GM12878 (cell line): ENCODE measurements around the gene C19orf33. TPM values are rescaled to one million over a fixed set of nuclear protein-coding genes. Genes with fewer than 3 reads are reported as not detected.

ENCODE experiments used
- ATAC-seq: fragments of 200-7000 bp; cut with Tn5 transposase; 3 replicates; pipeline ENCODE4 v1.9.1; 2020; ENCODE audit warnings: mild to moderate bottlenecking, moderate library complexity
- BruUV-seq: library from RNA; stranded (reverse); fragments of 400-500 nt; replicated peaks from 2 replicates; lab custom pipeline; 2021; lab: Mats Ljungman, UMichigan
- CTCF ChIA-PET: fragments of 300-600 bp; sonication (Branson Sonifier 250); formaldehyde crosslinking; extraction: SDS; loops from one replicate; lab custom pipeline; 2021; ENCODE audit warnings: inconsistent platforms; lab: Yijun Ruan, JAX
- POLR2A ChIA-PET: fragments of 350-600 bp; formaldehyde crosslinking; extraction: SDS; loops from one replicate; lab custom pipeline; 2021; ENCODE audit warnings: inconsistent platforms; lab: Charles Lee
- RAD21 ChIA-PET: fragments of 300-600 bp; sonication (Branson Sonifier 250); formaldehyde crosslinking; loops from one replicate; lab custom pipeline; 2023; ENCODE audit warnings: antibody characterized with exemption; ENCODE audit not compliant: unreplicated experiment; lab: Charles Lee
- SMC1A ChIA-PET: fragments of 300-600 bp; sonication (Branson Sonifier 250); formaldehyde crosslinking; loops from one replicate; lab custom pipeline; 2023; ENCODE audit not compliant: unreplicated experiment, uncharacterized antibody; lab: Charles Lee
- DNase-seq: peaks from one replicate; pipeline ENCODE4 v3.0.0-alpha.2; 2011; ENCODE audit warnings: low read depth, low spot score
- FAIRE-seq: peaks from 3 replicates; lab custom pipeline; 2011; peaks lifted over from hg19 to GRCh38; lab: Jason Lieb, UNC
- H2AFZ ChIP-seq: 2 replicates; pipeline ENCODE4 v1.6.0; 2011; ENCODE audit warnings: low read depth, low read length, control low read depth; ENCODE audit not compliant: control insufficient read depth
- H3K27ac ChIP-seq: 2 replicates; pipeline ENCODE4 v1.5.1; 2011; ENCODE audit warnings: control low read depth; ENCODE audit not compliant: control insufficient read depth, insufficient read depth
- H3K27me3 ChIP-seq, 2 experiments: replicated peaks in 1 of 2; 2 replicates each; pipeline versions ENCODE4 v1.6.0 to v1.6.1; 2011; ENCODE audit warnings: low read length in 1 of 2; ENCODE audit not compliant: control insufficient read depth in 2 of 2, insufficient read depth in 2 of 2
- H3K36me3 ChIP-seq, 2 experiments: 2 replicates each; pipeline ENCODE4 v1.5.1; 2011; ENCODE audit warnings: low read length in 1 of 2; ENCODE audit not compliant: control insufficient read depth in 2 of 2, insufficient read depth in 2 of 2
- H3K4me1 ChIP-seq: 2 replicates; pipeline ENCODE4 v1.6.1; 2011; ENCODE audit warnings: mild to moderate bottlenecking, low read length, moderate library complexity, mixed read lengths; ENCODE audit not compliant: control insufficient read depth, insufficient read depth
- H3K4me2 ChIP-seq: 2 replicates; pipeline ENCODE4 v1.6.0; 2011; ENCODE audit warnings: control low read depth; ENCODE audit not compliant: control insufficient read depth, insufficient read depth
- H3K4me3 ChIP-seq: fragments of 200-600 bp; sonication (generic); 2 replicates; pipeline ENCODE4 v1.5.1; 2016
- H3K79me2 ChIP-seq: 2 replicates; pipeline ENCODE4 v1.6.0; 2011; ENCODE audit warnings: low read length; ENCODE audit not compliant: control insufficient read depth, insufficient read depth
- H3K9ac ChIP-seq: 2 replicates; pipeline ENCODE4 v1.8.0; 2011; ENCODE audit warnings: low read length, control low read depth, mixed read lengths; ENCODE audit not compliant: control insufficient read depth, insufficient read depth
- H3K9me3 ChIP-seq: replicated peaks from 3 replicates; pipeline ENCODE4 v1.5.1; 2011; ENCODE audit warnings: mild to moderate bottlenecking, low read length; ENCODE audit not compliant: control insufficient read depth, insufficient read depth
- H4K20me1 ChIP-seq: 2 replicates; pipeline ENCODE4 v1.6.0; 2011; ENCODE audit not compliant: control insufficient read depth, insufficient read depth
- CBFB ChIP-seq: IDR thresholded peaks from 2 replicates; pipeline ENCODE4 v1.6.1; 2016; ENCODE audit warnings: antibody characterized with exemption, low read depth
- CEBPB ChIP-seq, 2 experiments: fragments of 150-350 bp in 1 of 2; IDR thresholded peaks; 2 replicates each; pipeline ENCODE4 v1.6.1; 2012 to 2014; ENCODE audit warnings: low read depth in 2 of 2, low read length in 2 of 2, borderline replicate concordance in 1 of 2, inconsistent platforms in 1 of 2
- CREB1 ChIP-seq: IDR thresholded peaks from 2 replicates; pipeline ENCODE4 v1.6.1; 2012; ENCODE audit warnings: low read depth, mild to moderate bottlenecking, inconsistent platforms
- CREM ChIP-seq: IDR thresholded peaks from 2 replicates; pipeline ENCODE4 v1.6.1; 2014; ENCODE audit warnings: antibody characterized with exemption, low read depth
- EGR1 ChIP-seq, 2 experiments: IDR thresholded peaks; 1 replicate in 1 of 2; 2 replicates in 1 of 2; pipeline ENCODE4 v1.6.1; 2011 to 2012; ENCODE audit warnings: low read depth in 2 of 2, low read length in 2 of 2, borderline replicate concordance in 1 of 2, mild to moderate bottlenecking in 1 of 2, moderate library complexity in 1 of 2
- IKZF1 ChIP-seq: fragments of 450-650 bp; conservative IDR thresholded peaks from 2 replicates; pipeline ENCODE4 v1.6.1; 2017; ENCODE audit warnings: antibody characterized with exemption, mild to moderate bottlenecking
- KAT2A ChIP-seq: conservative IDR thresholded peaks from 2 replicates; pipeline ENCODE4 v1.6.1; 2011; ENCODE audit warnings: low read depth, low read length; ENCODE audit not compliant: control insufficient read depth
- MYC ChIP-seq: IDR thresholded peaks from 2 replicates; pipeline ENCODE4 v1.6.1; 2011; ENCODE audit warnings: mild to moderate bottlenecking, low read length, moderate library complexity, inconsistent platforms; ENCODE audit not compliant: insufficient read depth, insufficient replicate concordance, insufficient read length, severe bottlenecking
- NFXL1 ChIP-seq: fragments of 450-650 bp; IDR thresholded peaks from 2 replicates; pipeline ENCODE4 v1.6.1; 2017; ENCODE audit warnings: antibody characterized with exemption, mild to moderate bottlenecking, borderline replicate concordance
- RAD21 ChIP-seq: IDR thresholded peaks from 2 replicates; pipeline ENCODE4 v1.6.1; 2011; ENCODE audit warnings: mild to moderate bottlenecking, low read depth, low read length, moderate library complexity; ENCODE audit not compliant: insufficient read depth
- SUPT20H ChIP-seq: IDR thresholded peaks from 2 replicates; pipeline ENCODE4 v1.6.1; 2011; ENCODE audit warnings: low read depth, mild to moderate bottlenecking, low read length, moderate library complexity, borderline replicate concordance; ENCODE audit not compliant: control insufficient read depth
- TCF3 ChIP-seq: IDR thresholded peaks from 2 replicates; pipeline ENCODE4 v1.6.1; 2012; ENCODE audit warnings: low read depth, mild to moderate bottlenecking, low read length, borderline replicate concordance; ENCODE audit not compliant: insufficient read depth
- ZNF207 ChIP-seq: fragments of 450-650 bp; IDR thresholded peaks from 2 replicates; pipeline ENCODE4 v1.6.1; 2014; ENCODE audit warnings: antibody characterized with exemption, mild to moderate bottlenecking, borderline replicate concordance
- WGBS: methylation state at CpG from one replicate; pipeline ENCODE4 v1.1.6; 2016; ENCODE audit warnings: low lambda C conversion rate; ENCODE audit not compliant: insufficient replicate concordance, insufficient coverage; ENCODE audit errors: missing lambda C conversion rate; 5-methylcytosine and 5-hydroxymethylcytosine counted together
- in situ Hi-C: fragments of 300-500 bp; cut with MboI; formaldehyde crosslinking; loops from 9 replicates; pipeline ENCODE4 v1.14.3; 2018; ENCODE audit warnings: mixed read lengths
- intact Hi-C: fragments of 100-400 bp; cut with micrococcal nuclease; formaldehyde crosslinking; loops from one replicate; pipeline ENCODE4 v1.14.2; 2022; ENCODE audit not compliant: unreplicated experiment
- polyA plus RNA-seq, 11 experiments: library from polyadenylated mRNA; depleted of rRNA in 4 of 11; unstranded in 6 of 11; stranded (reverse) in 5 of 11; fragments of >200 nt; fragmentation: Nextera tagmentation in 4 of 11; fragmentation: Illumina TruSeq in 1 of 11; extraction: Ambion mirVana in 4 of 11; extraction: Trizol in 1 of 11; gene quantifications; 1 replicate in 1 of 11; 2 replicates in 10 of 11; pipeline versions ENCODE4 v1.2.1 to v1.2.3, GENCODE V29; 2011 to 2016; ENCODE audit warnings: inconsistent platforms in 2 of 11, missing spikeins in 2 of 11, low read depth in 1 of 11
- total RNA-seq, 4 experiments: library from RNA; depleted of rRNA in 3 of 4; stranded (reverse); fragments of >200 nt in 3 of 4; fragmentation: Illumina TruSeq in 1 of 4; extraction: Trizol in 1 of 4; gene quantifications; 2 replicates each; pipeline versions ENCODE4 v1.2.1 to v1.2.3, GENCODE V29; 2013 to 2021
- TF ChIP-seq, protein P1 (sequence below): fragments of 150-350 bp; IDR thresholded peaks from 2 replicates; pipeline ENCODE4 v1.6.1; 2014; ENCODE audit warnings: mild to moderate bottlenecking, low read depth, low read length
- TF ChIP-seq, protein P2 (sequence below): IDR thresholded peaks from 2 replicates; pipeline ENCODE4 v1.6.1; 2012; ENCODE audit warnings: low read depth, low read length, improper control_type of control experiment
- TF ChIP-seq, protein P3 (sequence below): fragments of 450-650 bp; conservative IDR thresholded peaks from 2 replicates; pipeline ENCODE4 v1.6.1; 2017; ENCODE audit warnings: mild to moderate bottlenecking, moderate library complexity

Gene C19orf33
- total and polyA plus RNA-seq, 10 of the 15 experiments (the other 5 are each of a cell fraction or from before 2014, with no cell fraction given): 0.28 to 0.45 TPM; not detected in 8

DNA sequence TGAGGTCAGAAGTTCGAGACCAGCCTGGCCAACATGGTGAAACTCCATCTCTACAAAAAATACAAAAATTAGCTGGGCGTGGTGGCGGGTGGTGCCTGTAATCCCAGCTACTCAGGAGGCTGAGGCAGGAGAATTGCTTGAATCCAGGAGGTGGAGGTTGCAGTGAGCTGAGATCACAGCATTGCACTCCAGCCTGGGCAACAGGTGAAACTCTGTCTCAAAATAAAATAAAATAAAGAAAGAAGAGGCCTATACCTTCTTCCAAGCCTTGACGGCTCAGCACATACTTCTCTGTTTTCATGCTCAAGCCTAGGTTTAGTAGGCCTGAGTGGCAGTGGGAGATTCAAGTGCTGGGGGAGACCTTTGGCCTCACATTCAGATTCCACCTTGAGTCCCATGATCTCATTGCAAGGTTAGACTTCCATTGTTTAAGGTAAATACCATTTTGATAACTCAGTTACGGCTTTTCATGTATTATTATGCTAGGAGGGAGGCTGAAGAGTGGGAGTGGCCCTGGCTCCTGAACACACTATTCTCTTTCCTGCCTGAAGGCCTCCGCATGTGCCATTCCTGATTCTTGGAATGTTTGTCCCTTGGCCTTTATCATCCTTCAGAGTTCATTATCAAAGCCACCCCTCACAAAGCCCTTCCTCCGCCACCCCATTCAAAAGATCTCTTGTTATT, 41.3 kb upstream of the C19orf33 start (continued):
- no peak for TF ChIP-seq CEBPB (IDR thresholded peaks at IDR 0.05; ENCODE audit: borderline replicate concordance in 1 of 2, low read depth in 2 of 2, low read length in 2 of 2)
- TF ChIP-seq, protein P1, sequence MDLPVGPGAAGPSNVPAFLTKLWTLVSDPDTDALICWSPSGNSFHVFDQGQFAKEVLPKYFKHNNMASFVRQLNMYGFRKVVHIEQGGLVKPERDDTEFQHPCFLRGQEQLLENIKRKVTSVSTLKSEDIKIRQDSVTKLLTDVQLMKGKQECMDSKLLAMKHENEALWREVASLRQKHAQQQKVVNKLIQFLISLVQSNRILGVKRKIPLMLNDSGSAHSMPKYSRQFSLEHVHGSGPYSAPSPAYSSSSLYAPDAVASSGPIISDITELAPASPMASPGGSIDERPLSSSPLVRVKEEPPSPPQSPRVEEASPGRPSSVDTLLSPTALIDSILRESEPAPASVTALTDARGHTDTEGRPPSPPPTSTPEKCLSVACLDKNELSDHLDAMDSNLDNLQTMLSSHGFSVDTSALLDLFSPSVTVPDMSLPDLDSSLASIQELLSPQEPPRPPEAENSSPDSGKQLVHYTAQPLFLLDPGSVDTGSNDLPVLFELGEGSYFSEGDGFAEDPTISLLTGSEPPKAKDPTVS: no peak

DNA sequence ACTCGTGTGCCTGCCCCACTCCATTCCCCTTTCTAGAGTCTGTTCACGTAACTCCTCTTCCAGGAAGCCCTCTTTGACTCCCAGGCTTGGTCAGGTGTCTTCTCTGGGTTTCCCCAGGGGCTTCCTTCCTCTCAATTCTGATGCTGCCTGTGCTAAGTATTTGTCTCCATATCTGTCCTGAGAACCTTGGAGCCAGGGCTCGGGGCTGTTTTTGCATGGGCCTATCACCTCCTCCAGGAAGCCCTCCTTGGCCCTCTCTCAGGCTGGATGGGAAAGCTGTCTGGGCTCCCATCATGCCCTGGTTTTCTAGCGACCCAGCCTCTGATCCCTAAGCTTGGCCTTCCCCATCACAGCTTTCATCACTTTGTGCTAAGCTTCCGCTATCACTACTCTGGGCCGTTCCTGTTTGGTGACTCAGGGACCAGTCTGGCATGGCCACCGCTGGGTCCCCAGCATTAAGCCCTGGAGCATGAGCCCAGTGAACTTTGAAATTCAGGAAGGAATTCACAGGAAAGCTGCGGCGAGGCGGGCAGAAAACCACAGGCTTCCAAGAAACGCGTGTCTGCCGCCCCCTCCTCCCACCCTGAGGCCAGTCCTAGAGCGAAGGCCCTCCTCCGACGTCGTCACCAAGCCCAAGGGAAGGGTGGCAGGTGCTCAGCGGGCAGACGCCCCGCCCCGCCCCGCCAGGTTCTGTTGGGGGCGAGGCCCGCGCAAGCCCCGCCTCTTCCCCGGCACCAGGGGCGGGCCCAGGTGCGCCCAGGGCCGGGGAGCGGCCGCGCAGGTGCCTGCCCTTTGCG, 40.2 kb upstream of the C19orf33 start:
- H2AFZ ChIP-seq: peak overlapping the region; percentile 88
- H3K9ac ChIP-seq: peak overlapping the region; percentile 48; the same call in 1 of the 2 replicates
- no TSS peak for BruUV-seq

More for the DNA sequence above, 40.2 kb upstream of the C19orf33 start:
- in situ Hi-C loops: no loop called here
- ChIA-PET POLR2A (interaction anchor here (0.6 kb wide), 2 partner anchors 49 to 1321 kb away, joined by 3 to 5 read pairs; no protein-coding TSS in a partner anchor), SMC1A (interaction anchor here (0.5 kb wide), 1 partner anchor 130 kb away, joined by 3 read pairs; no protein-coding TSS in a partner anchor), CTCF (no interaction called here), RAD21 (interaction anchor here (1.3 kb wide), 1 partner anchor 110 kb away, joined by 4 read pairs; the partner anchor contains the start of gene PSMD8)
- intact Hi-C loops: no loop called here
- no peaks in the 10 kb centered on the region for H3K79me2 ChIP-seq
- peak overlapping the region; percentile 62; the same call in 1 of the 2 replicates for H3K4me3 ChIP-seq
- TF ChIP-seq NFXL1: no peak
- TF ChIP-seq SUPT20H: no peak
- TF ChIP-seq CREB1: no peak
- TF ChIP-seq ZNF207: no peak
- TF ChIP-seq KAT2A: no peak
- no peak for TF ChIP-seq MYC
- TF ChIP-seq EGR1 (IDR thresholded peaks at IDR 0.05; ENCODE audit: borderline replicate concordance in 1 of 2, low read depth in 2 of 2, low read length in 2 of 2): peak in 1 of 2 experiments; percentile 27; a peak in 1 of 3 replicates
- TF ChIP-seq IKZF1: 0 out of 2 replicates have a peak, but pooled peaks have one; percentile 33
- TF ChIP-seq CBFB: no peak
- peak; percentile 45; the same call in 1 of the 2 replicates for TF ChIP-seq TCF3
- TF ChIP-seq RAD21: no peak
- peak; percentile 24; the same call in 1 of the 2 replicates for TF ChIP-seq CREM
- TF ChIP-seq, protein P2, sequence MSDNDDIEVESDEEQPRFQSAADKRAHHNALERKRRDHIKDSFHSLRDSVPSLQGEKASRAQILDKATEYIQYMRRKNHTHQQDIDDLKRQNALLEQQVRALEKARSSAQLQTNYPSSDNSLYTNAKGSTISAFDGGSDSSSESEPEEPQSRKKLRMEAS: no peak
- TF ChIP-seq, protein P3, sequence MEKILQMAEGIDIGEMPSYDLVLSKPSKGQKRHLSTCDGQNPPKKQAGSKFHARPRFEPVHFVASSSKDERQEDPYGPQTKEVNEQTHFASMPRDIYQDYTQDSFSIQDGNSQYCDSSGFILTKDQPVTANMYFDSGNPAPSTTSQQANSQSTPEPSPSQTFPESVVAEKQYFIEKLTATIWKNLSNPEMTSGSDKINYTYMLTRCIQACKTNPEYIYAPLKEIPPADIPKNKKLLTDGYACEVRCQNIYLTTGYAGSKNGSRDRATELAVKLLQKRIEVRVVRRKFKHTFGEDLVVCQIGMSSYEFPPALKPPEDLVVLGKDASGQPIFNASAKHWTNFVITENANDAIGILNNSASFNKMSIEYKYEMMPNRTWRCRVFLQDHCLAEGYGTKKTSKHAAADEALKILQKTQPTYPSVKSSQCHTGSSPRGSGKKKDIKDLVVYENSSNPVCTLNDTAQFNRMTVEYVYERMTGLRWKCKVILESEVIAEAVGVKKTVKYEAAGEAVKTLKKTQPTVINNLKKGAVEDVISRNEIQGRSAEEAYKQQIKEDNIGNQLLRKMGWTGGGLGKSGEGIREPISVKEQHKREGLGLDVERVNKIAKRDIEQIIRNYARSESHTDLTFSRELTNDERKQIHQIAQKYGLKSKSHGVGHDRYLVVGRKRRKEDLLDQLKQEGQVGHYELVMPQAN: no peak
- no peaks in the 10 kb centered on the region for H3K36me3 ChIP-seq
- H3K27ac ChIP-seq: no peak overlapping the region
- peaks cover 0 to 2% of the 10 kb centered on the region in 2 experiments; a peak in 2 of 4 replicates for H3K27me3 ChIP-seq
- peak; percentile 83 for ATAC-seq
- peak overlapping the region; percentile 97 for H3K4me2 ChIP-seq
- H4K20me1 ChIP-seq: no peaks in the 10 kb centered on the region
- peaks cover 9% of the 10 kb centered on the region for H3K4me1 ChIP-seq
- no peak for FAIRE-seq
- no peaks in the 10 kb centered on the region for H3K9me3 ChIP-seq
- WGBS: 5% methylated on average over 25 of the region's 34 CpGs
- no peak for DNase-seq
